Right cardiac atrium (tissue), 5 donors: ENCODE measurements around the gene PTPRQ. TPM values are rescaled to one million over a fixed set of nuclear protein-coding genes. Genes with fewer than 3 reads are reported as not detected.

Experiments used
- ATAC-seq, 2 donors: fragments of 200-7000 bp; cut with Tn5 transposase; one replicate each; pipeline versions ENCODE4 v1.8.0 to v1.9.1; 2020; ENCODE audit warnings: moderate library complexity in 2 of 2, mild to moderate bottlenecking in 1 of 2
- DNase-seq, 3 donors: peaks; one replicate each; pipeline ENCODE4 v3.0.0-alpha.2; 2020
- H3K27ac ChIP-seq: one replicate; pipeline ENCODE4 v1.5.1; 2013; ENCODE audit warnings: mild to moderate bottlenecking, low read length, control low read depth, moderate library complexity
- H3K27me3 ChIP-seq: one replicate; pipeline ENCODE4 v1.6.1; 2013; ENCODE audit not compliant: control insufficient read depth, insufficient read depth
- H3K4me1 ChIP-seq: one replicate; pipeline ENCODE4 v1.6.1; 2013; ENCODE audit warnings: low read length; ENCODE audit not compliant: control insufficient read depth, insufficient read depth
- H3K4me3 ChIP-seq: one replicate; pipeline ENCODE4 v1.5.1; 2013; ENCODE audit warnings: low read length, control low read depth
- H3K9me3 ChIP-seq: one replicate; pipeline ENCODE4 v1.6.1; 2013; ENCODE audit warnings: low read length; ENCODE audit not compliant: control insufficient read depth
- WGBS: extraction: QIAGEN DNeasy Blood & Tissue Kit; methylation state at CpG from one replicate; pipeline ENCODE4 v1.1.7; 2013; 5-methylcytosine and 5-hydroxymethylcytosine counted together
- intact Hi-C, 4 donors: fragments of 100-400 bp; cut with DNase I; formaldehyde crosslinking; loops; one replicate each; pipeline versions ENCODE4 v1.11.0 to v1.14.0; 2022 to 2023
- polyA plus RNA-seq: library from polyadenylated mRNA; stranded (reverse); fragments of 200-250 nt; gene quantifications from one replicate; pipeline ENCODE4 v1.2.3, GENCODE V29; 2013
- total RNA-seq, 4 donors: library from RNA; stranded (reverse); fragmentation: NEBNext Ultra II Directional; extraction: Animal tissue kit (Norgen Biotek cat#: 25700); gene quantifications; one replicate each; pipeline ENCODE4 v1.2.1, GENCODE V29; 2021
- donor health status: healthy with polysubstance abuse.
- donor health status: DM: no; HTN: yes; CAD: no.
- donor health status: DM: no; HTN: no; CAD: no.
- donor health status: DM: no; HTN: yes; CAD: no; lungs with severe emphysema.
- donor health status: DM: yes; HTN: yes; CAD: no.

Gene PTPRQ
- total and polyA plus RNA-seq, 5 donors, result 0.52 to 18.0 (median 16.9) TPM

DNA sequence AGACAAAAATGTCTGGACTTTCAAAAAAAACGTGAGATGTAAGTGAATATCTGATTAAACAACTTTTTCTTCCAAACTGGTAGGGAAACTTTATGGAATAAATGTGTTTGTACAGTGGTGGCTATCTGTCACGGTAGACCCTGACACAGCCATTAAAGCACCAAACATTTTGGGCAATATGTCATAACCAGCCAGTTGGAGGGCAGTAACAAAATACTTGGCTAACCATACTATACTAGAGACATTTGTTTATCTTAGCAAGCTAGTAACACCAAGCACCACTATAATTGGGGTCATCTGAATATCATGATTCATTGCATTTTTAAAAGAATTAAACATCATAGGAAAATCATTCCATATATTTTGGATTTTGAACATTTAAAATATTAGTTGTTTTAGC, 257.4 kb downstream of the PTPRQ start:
- Histone ChIP-seq H3K9me3 (no peaks in the 10 kb centered on the region), H3K27ac (no peak overlapping the region), H3K27me3 (no peaks in the 10 kb centered on the region), H3K4me1 (peaks cover 1% of the 10 kb centered on the region), H3K4me3 (no peak overlapping the region)
- ATAC-seq, result no peak
- intact Hi-C loops, result no loop called here
- 72% methylated on average over 2 of the region's 2 CpGs for WGBS
- no peak for DNase-seq

DNA sequence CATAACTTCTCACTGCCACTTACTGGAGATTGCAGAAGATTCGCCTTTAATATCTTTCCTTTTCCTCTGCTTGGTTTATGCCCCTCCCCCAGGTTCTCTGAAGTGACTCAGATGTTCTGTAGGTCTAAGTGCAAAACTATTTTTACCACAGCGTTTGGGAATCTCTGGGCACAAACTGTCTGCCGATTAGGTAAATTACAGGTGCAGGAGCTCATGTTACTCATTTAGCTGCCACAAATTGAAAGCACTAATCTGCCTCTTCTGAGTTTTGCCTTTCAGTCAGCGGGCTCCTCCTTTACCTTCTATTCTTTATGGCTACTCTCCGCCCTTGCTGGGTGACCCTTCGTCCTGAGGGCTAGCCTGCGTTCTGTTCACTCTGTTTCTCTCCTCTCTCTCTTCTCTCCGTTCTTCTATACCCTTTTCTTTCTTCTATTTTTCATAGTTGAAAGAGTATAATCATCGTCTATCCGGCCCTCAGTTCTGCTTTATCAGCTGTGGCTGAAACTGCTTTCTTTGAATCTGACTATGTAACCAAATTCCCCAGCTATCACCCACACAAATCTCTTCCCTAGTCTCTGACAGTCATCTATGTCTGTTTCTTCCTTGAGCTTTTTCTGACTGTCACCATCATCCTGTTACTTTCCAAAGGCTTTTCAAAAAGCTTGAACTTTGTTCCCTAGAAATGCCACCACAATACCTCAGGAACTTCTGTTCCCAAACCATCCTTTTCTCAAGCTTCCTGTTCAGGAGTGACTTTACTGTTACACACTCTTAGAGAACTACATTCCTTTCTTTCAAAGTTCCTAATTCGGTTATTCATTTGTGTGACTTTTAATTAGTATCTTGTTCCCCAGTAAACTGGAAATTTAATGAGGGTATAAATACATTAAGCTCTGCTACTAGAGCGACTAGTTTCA, 259.1 kb downstream of the PTPRQ start:
- Histone ChIP-seq H3K27me3 (no peaks in the 10 kb centered on the region), H3K4me3 (peak overlapping the region; percentile 18), H3K27ac (no peak overlapping the region), H3K9me3 (no peaks in the 10 kb centered on the region), H3K4me1 (peaks cover 1% of the 10 kb centered on the region)
- peak in 1 of 2 donors; percentile 63 for ATAC-seq
- no peak for DNase-seq
- 46% methylated on average over 12 of the region's 12 CpGs for WGBS
- intact Hi-C loops, result no loop called here

DNA sequence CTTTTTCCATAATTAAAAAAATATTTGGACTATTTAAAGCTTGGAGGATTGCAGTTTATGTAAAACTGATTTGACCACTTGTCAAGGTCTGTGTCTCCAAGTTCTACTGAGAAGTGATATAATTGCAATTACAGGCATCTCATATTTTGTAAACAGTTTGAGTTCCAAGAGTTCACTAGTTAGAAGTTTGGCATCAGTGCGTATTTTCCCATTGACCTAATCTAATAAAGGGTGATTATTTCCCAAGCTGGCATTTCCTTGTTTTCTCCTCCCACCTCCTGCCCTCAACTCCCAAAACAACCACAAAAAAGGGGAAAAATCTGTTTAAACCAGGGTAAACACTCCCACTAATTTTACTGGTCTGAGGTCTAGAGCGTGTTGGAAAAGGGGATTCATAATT, 260.4 kb downstream of the PTPRQ start:
- WGBS, result 68% methylated on average over 2 of the region's 2 CpGs
- Histone ChIP-seq H3K27me3 (no peaks in the 10 kb centered on the region), H3K4me1 (peaks cover 6% of the 10 kb centered on the region), H3K9me3 (no peaks in the 10 kb centered on the region), H3K27ac (no peak overlapping the region), H3K4me3 (no peak overlapping the region)
- ATAC-seq (no peak), DNase-seq (no peak)
- intact Hi-C loops, result no loop called here

DNA sequence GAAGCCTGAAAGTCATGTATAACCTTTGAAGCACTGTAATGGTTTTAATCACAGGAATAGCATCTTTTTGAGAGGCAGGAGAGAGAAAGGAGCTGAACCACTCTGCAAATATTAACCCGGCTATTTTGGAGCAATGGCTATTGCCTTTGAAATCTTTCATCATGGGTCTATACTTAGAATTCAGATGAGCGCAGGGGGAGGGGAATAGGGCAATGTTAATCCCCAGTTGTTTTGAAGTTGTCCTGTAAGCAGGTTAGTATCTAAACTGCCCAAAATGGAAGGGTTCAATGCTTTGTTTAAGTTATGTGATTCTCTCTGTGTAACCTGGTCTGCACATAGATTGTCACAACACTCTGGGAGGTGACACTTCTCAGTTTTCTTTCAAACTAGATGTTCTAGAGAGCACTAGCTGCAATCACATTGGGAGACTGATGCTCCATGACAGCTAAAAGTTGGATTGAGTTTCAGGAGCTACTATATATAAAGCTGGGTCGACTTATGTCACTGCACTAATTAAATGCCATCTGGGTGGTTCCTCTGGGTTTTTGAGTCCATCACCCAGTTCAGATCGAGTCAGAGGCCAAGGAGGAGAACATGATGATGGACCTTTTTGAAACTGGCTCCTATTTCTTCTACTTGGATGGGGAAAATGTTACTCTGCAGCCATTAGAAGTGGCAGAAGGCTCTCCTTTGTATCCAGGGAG, 263.2 kb downstream of the PTPRQ start, which contains the start of gene MYF6:
MYF6 (plus strand) TSS at position 509 of the 704 bp plus-strand sequence; CDS start at position 595, 86 bp downstream.
- Histone ChIP-seq H3K27me3 (peaks cover 3% of the 10 kb centered on the region), H3K9me3 (no peaks in the 10 kb centered on the region), H3K4me1 (peaks cover 6% of the 10 kb centered on the region), H3K4me3 (peak within 1 kb of the TSS; percentile 47), H3K27ac (no peak within 1 kb of the TSS)
- 65% methylated on average over 4 of the region's 4 CpGs for WGBS
- DNase-seq (no peak), ATAC-seq (no peak)
- intact Hi-C loops, result no loop called here

DNA sequence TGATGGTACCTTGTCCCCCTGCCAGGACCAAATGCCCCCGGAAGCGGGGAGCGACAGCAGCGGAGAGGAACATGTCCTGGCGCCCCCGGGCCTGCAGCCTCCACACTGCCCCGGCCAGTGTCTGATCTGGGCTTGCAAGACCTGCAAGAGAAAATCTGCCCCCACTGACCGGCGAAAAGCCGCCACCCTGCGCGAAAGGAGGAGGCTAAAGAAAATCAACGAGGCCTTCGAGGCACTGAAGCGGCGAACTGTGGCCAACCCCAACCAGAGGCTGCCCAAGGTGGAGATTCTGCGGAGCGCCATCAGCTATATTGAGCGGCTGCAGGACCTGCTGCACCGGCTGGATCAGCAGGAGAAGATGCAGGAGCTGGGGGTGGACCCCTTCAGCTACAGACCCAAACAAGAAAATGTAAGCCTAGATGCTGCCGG, 263.8 kb downstream of the PTPRQ start:
- Histone ChIP-seq H3K4me3 (peak overlapping the region; percentile 47), H3K27me3 (peaks cover 3% of the 10 kb centered on the region), H3K27ac (no peak overlapping the region), H3K4me1 (peaks cover 4% of the 10 kb centered on the region), H3K9me3 (no peaks in the 10 kb centered on the region)
- DNase-seq (peak in 2 of 3 donors; percentile 33 to 52), ATAC-seq (no peak)
- intact Hi-C loops, result no loop called here
- 45% methylated on average over 21 of the region's 21 CpGs for WGBS

DNA sequence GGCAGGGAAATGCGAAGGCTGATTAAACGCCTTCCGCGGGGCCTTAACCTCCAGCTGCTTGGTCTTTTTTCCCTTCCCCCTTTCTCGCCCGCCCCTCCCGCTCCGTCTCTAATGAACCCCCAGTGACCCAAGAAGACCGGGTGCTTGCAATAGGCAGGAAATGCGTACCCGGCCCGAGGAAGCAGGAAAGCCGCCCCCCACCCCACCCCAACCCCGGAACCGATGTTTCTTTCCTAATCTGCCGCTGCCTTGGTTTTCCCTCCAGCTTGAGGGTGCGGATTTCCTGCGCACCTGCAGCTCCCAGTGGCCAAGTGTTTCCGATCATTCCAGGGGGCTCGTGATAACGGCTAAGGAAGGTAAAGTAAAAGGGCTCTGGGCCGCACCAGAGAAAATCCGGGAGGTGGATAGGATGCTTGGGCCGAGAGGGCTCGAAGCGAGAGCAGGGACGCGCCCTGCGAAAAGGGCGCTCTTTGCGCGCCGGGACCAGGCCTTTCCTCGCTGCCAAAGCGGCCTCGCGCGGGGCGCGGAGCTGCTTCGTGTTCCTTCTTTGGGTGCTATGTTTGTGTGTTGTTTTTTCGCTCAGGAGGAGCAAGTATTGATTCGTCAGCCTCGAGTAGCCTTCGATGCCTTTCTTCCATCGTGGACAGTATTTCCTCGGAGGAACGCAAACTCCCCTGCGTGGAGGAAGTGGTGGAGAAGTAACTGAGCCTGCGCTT, 264.4 kb downstream of the PTPRQ start:
- ATAC-seq (no peak), DNase-seq (no peak)
- Histone ChIP-seq H3K27me3 (peaks cover 3% of the 10 kb centered on the region), H3K4me1 (peaks cover 4% of the 10 kb centered on the region), H3K4me3 (peak overlapping the region; percentile 47), H3K9me3 (no peaks in the 10 kb centered on the region), H3K27ac (no peak overlapping the region)
- 9% methylated on average over 50 of the region's 50 CpGs for WGBS
- intact Hi-C loops, result no loop called here

DNA sequence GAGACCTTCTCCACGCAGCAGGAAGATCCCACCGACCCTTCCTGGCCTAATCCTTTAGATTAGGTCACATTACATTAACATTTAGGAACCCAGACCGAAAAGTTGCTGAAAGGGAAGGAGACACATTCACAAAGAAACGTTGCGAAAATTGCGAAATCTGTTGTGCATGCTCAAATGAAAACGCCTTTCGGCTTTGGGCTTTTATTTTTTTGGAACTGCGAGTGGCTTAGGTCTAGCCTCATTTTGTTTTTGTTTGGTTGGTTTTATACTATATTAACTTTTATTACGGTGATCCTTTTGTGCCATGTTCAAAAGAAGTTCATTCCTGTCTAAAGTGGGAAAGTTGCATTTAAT, 264.9 kb downstream of the PTPRQ start:
- peaks cover 3% of the 10 kb centered on the region for H3K27me3 ChIP-seq
- WGBS, result 54% methylated on average over 10 of the region's 10 CpGs
- intact Hi-C loops, result no loop called here
- H3K9me3 ChIP-seq, result no peaks in the 10 kb centered on the region
- ATAC-seq, result no peak
- no peak for DNase-seq
- H3K27ac ChIP-seq, result no peak overlapping the region
- H3K4me3 ChIP-seq, result no peak overlapping the region
- peaks cover 4% of the 10 kb centered on the region for H3K4me1 ChIP-seq

DNA sequence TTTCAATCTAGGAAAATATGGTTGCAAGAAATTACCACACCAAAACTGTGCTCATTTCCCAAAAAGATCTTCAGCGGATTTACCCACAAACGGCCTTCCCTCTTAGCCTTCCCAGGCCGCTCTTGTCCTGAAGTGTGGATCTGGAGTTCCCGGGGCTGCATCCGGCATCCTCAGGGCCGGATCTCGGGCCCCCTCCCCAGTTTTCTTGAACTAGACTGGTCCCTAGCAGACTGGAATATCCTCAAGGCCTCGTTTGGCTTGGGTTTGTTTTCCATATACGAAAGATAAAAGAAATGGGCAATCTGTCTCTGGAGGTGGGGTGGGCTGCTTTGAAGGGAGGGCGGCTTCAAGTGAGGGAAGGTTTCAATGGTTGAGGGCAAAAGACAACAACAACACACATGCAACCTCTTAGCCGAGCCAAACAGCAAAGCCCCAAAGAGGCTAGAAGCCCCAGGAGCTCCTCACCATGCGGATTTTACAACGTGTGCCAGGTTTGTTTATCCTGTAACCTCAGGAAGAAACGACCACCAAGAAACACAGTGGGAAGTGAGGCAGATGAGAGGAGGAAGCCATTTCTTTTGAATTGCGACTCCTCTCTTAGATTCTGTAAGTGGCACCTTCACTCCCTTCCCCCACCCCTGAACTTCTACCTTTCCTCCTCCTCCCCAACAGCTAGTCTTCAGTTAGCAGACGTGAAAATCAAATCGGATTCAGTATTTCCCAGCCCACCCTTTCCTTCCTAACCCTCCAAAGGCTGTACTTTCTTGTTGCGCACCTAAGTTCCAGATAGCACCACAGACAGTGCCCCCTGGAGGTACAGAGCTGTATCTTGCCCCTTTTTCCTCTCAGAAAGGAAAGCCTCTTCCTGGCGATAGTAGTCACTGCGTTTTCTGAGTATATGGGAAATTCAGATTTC, 266.0 kb downstream of the PTPRQ start:
- DNase-seq, result no peak
- no peak for ATAC-seq
- Histone ChIP-seq H3K27ac (no peak overlapping the region), H3K27me3 (peaks cover 3% of the 10 kb centered on the region), H3K9me3 (no peaks in the 10 kb centered on the region), H3K4me1 (peaks cover 4% of the 10 kb centered on the region), H3K4me3 (no peak overlapping the region)
- intact Hi-C loops, result no loop called here
- 72% methylated on average over 20 of the region's 20 CpGs for WGBS

DNA sequence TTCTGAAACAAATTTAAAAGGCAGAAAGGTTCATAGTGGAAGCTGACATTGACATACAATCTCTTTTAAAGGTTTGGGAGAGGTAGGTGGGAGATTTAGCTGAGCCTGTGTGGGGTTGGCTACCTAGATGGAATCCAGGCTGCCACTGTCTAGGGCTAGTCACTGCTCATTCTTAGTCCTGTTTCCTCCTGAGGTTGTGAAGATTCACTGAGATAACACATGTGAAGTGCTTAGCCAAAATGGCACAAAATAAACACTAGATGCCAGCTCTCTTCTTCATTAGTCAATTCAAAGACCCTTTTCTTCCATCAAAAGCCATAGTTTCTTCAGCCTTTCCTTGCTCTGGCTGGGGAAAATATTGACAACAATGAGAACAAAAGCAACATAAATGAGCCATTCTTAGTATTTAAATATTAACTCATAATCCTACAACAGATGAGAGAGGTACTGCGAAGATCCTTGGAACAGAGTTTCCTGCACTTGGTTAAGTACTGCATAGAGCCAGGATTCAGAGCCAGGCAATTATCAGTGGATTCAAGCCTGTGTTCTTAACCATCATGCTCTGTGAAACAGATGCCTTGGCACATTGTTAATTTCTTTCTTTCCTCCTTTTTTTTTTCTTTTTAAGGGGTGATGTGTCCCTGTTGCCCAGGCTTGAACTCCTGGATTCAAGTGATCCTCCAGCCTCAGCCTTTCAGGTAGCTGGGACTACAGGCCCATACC, 266.9 kb downstream of the PTPRQ start:
- no peaks in the 10 kb centered on the region for H3K9me3 ChIP-seq
- H3K27ac ChIP-seq, result no peak overlapping the region
- H3K4me3 ChIP-seq, result no peak overlapping the region
- intact Hi-C loops, result no loop called here
- WGBS, result 86% methylated on average over 1 of the region's 1 CpG
- peaks cover 4% of the 10 kb centered on the region for H3K4me1 ChIP-seq
- H3K27me3 ChIP-seq, result peaks cover 3% of the 10 kb centered on the region
- DNase-seq (no peak), ATAC-seq (no peak)

DNA sequence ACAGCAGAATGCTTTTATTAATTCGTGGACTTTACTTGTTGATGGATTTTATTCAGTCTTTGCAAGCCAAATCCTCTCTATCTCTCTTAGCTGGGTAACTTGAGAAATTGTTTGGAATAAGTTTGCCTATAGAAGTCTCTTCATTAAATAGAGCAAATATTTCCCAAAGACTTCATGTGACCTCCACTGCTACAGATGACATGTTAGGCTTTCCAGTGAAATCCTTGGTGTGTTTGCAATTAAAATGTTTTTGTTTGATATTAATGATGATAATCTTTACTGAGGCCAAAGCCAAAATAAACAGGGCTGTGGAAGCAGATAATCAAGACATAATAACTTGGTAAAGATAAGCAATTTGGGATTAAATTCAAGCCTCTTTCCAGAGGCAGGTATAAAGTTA, 267.8 kb downstream of the PTPRQ start:
- H3K27ac ChIP-seq, result no peak overlapping the region
- ATAC-seq, result no peak
- 54% methylated on average over 1 of the region's 1 CpG for WGBS

More for the DNA sequence above, 267.8 kb downstream of the PTPRQ start:
- no peak for DNase-seq
- no peaks in the 10 kb centered on the region for H3K9me3 ChIP-seq
- peaks cover 4% of the 10 kb centered on the region for H3K4me1 ChIP-seq
- intact Hi-C loops, result no loop called here
- H3K4me3 ChIP-seq, result no peak overlapping the region
- H3K27me3 ChIP-seq, result peaks cover 3% of the 10 kb centered on the region
